Hepatocyte (in vitro differentiated cells): ENCODE data around the gene ACOX3. TPM values are rescaled to one million over a fixed set of nuclear protein-coding genes. Genes with fewer than 3 reads are reported as not detected.

ENCODE experiments used
- DNase-seq: peaks from one replicate; pipeline ENCODE4 v3.0.0-alpha.2; 2016; ENCODE audit warnings: low spot score
- H2AFZ ChIP-seq: fragments of 200-600 bp; sonication (generic); 2 replicates; pipeline ENCODE4 v1.6.0; 2016; ENCODE audit warnings: antibody characterized with exemption, mild to moderate bottlenecking
- H3K27ac ChIP-seq: fragments of 200-600 bp; sonication (generic); 2 replicates; pipeline ENCODE4 v1.5.1; 2016; ENCODE audit warnings: mild to moderate bottlenecking
- H3K27me3 ChIP-seq: fragments of 200-600 bp; sonication (generic); 2 replicates; pipeline ENCODE4 v1.6.1; 2016
- H3K36me3 ChIP-seq: fragments of 200-600 bp; sonication (generic); replicated peaks from 2 replicates; pipeline ENCODE4 v1.5.1; 2016; ENCODE audit warnings: low read depth; ENCODE audit not compliant: insufficient read depth
- H3K4me1 ChIP-seq: fragments of 200-600 bp; sonication (generic); 2 replicates; pipeline ENCODE4 v1.5.1; 2016; ENCODE audit warnings: mild to moderate bottlenecking, moderate library complexity; ENCODE audit not compliant: insufficient read depth
- H3K4me2 ChIP-seq: fragments of 200-600 bp; sonication (generic); 2 replicates; pipeline ENCODE4 v1.6.0; 2016
- H3K4me3 ChIP-seq: fragments of 200-600 bp; sonication (generic); 2 replicates; pipeline ENCODE4 v1.5.1; 2016; ENCODE audit warnings: mild to moderate bottlenecking
- H3K79me2 ChIP-seq: fragments of 200-600 bp; sonication (generic); 2 replicates; pipeline ENCODE4 v1.6.0; 2017; ENCODE audit warnings: mild to moderate bottlenecking
- H3K9me2 ChIP-seq: fragments of 200-600 bp; sonication (generic); replicated peaks from 2 replicates; pipeline ENCODE4 v1.6.0; 2017; ENCODE audit warnings: mild to moderate bottlenecking; ENCODE audit not compliant: insufficient read depth
- H3K9me3 ChIP-seq: fragments of 200-600 bp; sonication (generic); 2 replicates; pipeline ENCODE4 v1.5.1; 2016; ENCODE audit warnings: low read depth, mild to moderate bottlenecking
- H4K20me1 ChIP-seq: fragments of 200-600 bp; sonication (generic); 2 replicates; pipeline ENCODE4 v1.6.0; 2016; ENCODE audit warnings: mild to moderate bottlenecking; ENCODE audit not compliant: insufficient read depth, poor library complexity, severe bottlenecking
- EZH2 ChIP-seq: fragments of 200-600 bp; sonication (generic); IDR thresholded peaks from 2 replicates; pipeline ENCODE4 v1.6.1; 2016; ENCODE audit warnings: antibody characterized with exemption, mild to moderate bottlenecking, borderline replicate concordance
- EZH2phosphoT487 ChIP-seq: fragments of 200-600 bp; sonication (generic); IDR thresholded peaks from one replicate; pipeline ENCODE4 v1.6.1; 2018; ENCODE audit warnings: antibody characterized with exemption, mild to moderate bottlenecking, low read depth, moderate library complexity; ENCODE audit not compliant: unreplicated experiment, severe bottlenecking
- WGBS: methylation state at CpG from one replicate; pipeline ENCODE4 v1.1.6; 2016; ENCODE audit warnings: low lambda C conversion rate; ENCODE audit errors: missing lambda C conversion rate; 5-methylcytosine and 5-hydroxymethylcytosine counted together
- polyA plus RNA-seq: library from polyadenylated mRNA; unstranded; fragments of >200 nt; fragmentation: Nextera tagmentation; extraction: Ambion mirVana; gene quantifications from 2 replicates; pipeline ENCODE4 v1.2.1, GENCODE V29; 2016
- total RNA-seq: library from RNA; depleted of rRNA; stranded (reverse); fragments of >200 nt; gene quantifications from 2 replicates; pipeline ENCODE4 v1.2.3, GENCODE V29; 2014
- TF ChIP-seq, protein P1 (sequence below): fragments of 200-600 bp; sonication (generic); IDR thresholded peaks from 2 replicates; pipeline ENCODE4 v1.5.1; 2016; ENCODE audit warnings: antibody characterized with exemption, mild to moderate bottlenecking; ENCODE audit not compliant: poor library complexity

The ACOX3 gene
- total and polyA plus RNA-seq, 2 experiments from 2014 or later: 17.6 to 22.5 TPM

DNA sequence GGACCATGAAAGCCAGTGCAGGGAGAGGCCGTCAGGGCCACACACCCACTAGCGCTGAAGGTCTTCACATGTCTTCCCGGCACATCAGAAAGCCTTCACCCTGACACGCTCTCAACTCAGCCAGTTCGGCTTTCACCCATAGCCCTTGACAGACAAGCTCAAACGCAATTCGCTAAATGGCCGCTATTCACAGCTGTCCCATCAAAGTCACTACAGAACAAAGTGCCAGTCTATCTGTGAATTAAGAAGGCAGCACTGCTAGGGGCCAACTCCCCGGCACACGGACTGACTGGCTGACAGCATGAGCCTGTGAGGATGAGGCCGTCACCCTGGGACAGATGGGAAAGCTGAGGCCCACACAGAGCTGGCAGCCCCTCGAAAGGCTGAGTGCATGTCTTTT, 45.7 kb downstream of the ACOX3 start:
- DNase-seq: no peak
- H3K9me3 ChIP-seq: no peaks in the 10 kb centered on the region
- H3K27ac ChIP-seq: peak overlapping the region; percentile 73
- H4K20me1 ChIP-seq: no peaks in the 10 kb centered on the region
- WGBS: 95% methylated on average over 12 of the region's 12 CpGs
- peaks cover 8% of the 10 kb centered on the region for H3K4me1 ChIP-seq
- TF ChIP-seq EZH2phosphoT487 (no peak), EZH2 (no peak)
- TF ChIP-seq, protein P1, sequence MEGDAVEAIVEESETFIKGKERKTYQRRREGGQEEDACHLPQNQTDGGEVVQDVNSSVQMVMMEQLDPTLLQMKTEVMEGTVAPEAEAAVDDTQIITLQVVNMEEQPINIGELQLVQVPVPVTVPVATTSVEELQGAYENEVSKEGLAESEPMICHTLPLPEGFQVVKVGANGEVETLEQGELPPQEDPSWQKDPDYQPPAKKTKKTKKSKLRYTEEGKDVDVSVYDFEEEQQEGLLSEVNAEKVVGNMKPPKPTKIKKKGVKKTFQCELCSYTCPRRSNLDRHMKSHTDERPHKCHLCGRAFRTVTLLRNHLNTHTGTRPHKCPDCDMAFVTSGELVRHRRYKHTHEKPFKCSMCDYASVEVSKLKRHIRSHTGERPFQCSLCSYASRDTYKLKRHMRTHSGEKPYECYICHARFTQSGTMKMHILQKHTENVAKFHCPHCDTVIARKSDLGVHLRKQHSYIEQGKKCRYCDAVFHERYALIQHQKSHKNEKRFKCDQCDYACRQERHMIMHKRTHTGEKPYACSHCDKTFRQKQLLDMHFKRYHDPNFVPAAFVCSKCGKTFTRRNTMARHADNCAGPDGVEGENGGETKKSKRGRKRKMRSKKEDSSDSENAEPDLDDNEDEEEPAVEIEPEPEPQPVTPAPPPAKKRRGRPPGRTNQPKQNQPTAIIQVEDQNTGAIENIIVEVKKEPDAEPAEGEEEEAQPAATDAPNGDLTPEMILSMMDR: no peak
- no peaks in the 10 kb centered on the region for H3K27me3 ChIP-seq
- no peak overlapping the region for H3K4me3 ChIP-seq
- H3K4me2 ChIP-seq: no peak overlapping the region
- H3K9me2 ChIP-seq: no peaks in the 10 kb centered on the region
- no peak overlapping the region for H2AFZ ChIP-seq
- H3K36me3 ChIP-seq: no peaks in the 10 kb centered on the region
- no peaks in the 10 kb centered on the region for H3K79me2 ChIP-seq

GRCh38 chr4:8394061-8394519, 46.4 kb downstream of the ACOX3 start:
- Histone ChIP-seq H3K27ac (peak overlapping the region; percentile 73), H3K4me1 (peaks cover 8% of the 10 kb centered on the region), H3K36me3 (no peaks in the 10 kb centered on the region), H3K4me2 (peak overlapping the region; percentile 1), H4K20me1 (no peaks in the 10 kb centered on the region), H3K27me3 (no peaks in the 10 kb centered on the region), H3K9me3 (no peaks in the 10 kb centered on the region), H3K4me3 (no peak overlapping the region), H3K9me2 (no peaks in the 10 kb centered on the region), H2AFZ (no peak overlapping the region), H3K79me2 (no peaks in the 10 kb centered on the region)
- 61% methylated on average over 19 of the region's 19 CpGs for WGBS
- TF ChIP-seq, protein P1: no peak
- TF ChIP-seq EZH2phosphoT487: no peak
- no peak for TF ChIP-seq EZH2
- peak; percentile 32 for DNase-seq

GRCh38 chr4:8393593-8394038, 46.9 kb downstream of the ACOX3 start:
- no peak for TF ChIP-seq EZH2
- TF ChIP-seq, protein P1: no peak
- TF ChIP-seq EZH2phosphoT487: no peak
- peak overlapping the region; percentile 1 for H3K4me2 ChIP-seq
- peak overlapping the region; percentile 73 for H3K27ac ChIP-seq
- H3K9me3 ChIP-seq: no peaks in the 10 kb centered on the region
- no peaks in the 10 kb centered on the region for H3K9me2 ChIP-seq
- H3K4me3 ChIP-seq: no peak overlapping the region
- no peaks in the 10 kb centered on the region for H3K27me3 ChIP-seq
- 53% methylated on average over 8 of the region's 8 CpGs for WGBS
- no peaks in the 10 kb centered on the region for H3K36me3 ChIP-seq
- peaks cover 8% of the 10 kb centered on the region for H3K4me1 ChIP-seq
- no peaks in the 10 kb centered on the region for H4K20me1 ChIP-seq
- H2AFZ ChIP-seq: no peak overlapping the region
- no peaks in the 10 kb centered on the region for H3K79me2 ChIP-seq
- DNase-seq: peak; percentile 50
